ENCODE data around the gene RNLS. TPM values are rescaled to one million over a fixed set of nuclear protein-coding genes. Genes with fewer than 3 reads are reported as not detected.

Gene RNLS
- total and polyA plus RNA-seq, 2 of the 8 experiments (the other 6 are each of a cell fraction or from before 2014, with no cell fraction given) = 7.5 to 12.7 TPM

DNA sequence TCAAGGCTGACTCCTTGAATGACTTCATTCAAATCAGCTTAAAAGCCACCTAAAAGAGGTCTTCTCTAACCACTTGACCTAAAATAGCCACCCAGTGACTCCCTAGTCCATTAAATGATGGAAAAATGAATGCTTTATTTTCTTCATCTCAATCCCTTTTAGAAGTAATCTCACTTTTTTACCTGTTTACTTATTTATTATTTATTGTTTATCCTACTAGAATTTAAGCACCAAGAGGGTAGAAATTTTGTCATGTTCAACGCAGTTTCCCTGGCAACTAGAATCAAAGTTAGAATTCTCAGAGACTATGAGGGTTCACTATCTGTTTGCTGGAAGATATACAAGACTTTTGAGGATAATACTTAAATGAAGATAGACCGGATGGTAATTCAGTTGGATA, 3.3 kb upstream of the RNLS start, which contains the start of gene LIPJ (continued):
- TF ChIP-seq, protein P1, sequence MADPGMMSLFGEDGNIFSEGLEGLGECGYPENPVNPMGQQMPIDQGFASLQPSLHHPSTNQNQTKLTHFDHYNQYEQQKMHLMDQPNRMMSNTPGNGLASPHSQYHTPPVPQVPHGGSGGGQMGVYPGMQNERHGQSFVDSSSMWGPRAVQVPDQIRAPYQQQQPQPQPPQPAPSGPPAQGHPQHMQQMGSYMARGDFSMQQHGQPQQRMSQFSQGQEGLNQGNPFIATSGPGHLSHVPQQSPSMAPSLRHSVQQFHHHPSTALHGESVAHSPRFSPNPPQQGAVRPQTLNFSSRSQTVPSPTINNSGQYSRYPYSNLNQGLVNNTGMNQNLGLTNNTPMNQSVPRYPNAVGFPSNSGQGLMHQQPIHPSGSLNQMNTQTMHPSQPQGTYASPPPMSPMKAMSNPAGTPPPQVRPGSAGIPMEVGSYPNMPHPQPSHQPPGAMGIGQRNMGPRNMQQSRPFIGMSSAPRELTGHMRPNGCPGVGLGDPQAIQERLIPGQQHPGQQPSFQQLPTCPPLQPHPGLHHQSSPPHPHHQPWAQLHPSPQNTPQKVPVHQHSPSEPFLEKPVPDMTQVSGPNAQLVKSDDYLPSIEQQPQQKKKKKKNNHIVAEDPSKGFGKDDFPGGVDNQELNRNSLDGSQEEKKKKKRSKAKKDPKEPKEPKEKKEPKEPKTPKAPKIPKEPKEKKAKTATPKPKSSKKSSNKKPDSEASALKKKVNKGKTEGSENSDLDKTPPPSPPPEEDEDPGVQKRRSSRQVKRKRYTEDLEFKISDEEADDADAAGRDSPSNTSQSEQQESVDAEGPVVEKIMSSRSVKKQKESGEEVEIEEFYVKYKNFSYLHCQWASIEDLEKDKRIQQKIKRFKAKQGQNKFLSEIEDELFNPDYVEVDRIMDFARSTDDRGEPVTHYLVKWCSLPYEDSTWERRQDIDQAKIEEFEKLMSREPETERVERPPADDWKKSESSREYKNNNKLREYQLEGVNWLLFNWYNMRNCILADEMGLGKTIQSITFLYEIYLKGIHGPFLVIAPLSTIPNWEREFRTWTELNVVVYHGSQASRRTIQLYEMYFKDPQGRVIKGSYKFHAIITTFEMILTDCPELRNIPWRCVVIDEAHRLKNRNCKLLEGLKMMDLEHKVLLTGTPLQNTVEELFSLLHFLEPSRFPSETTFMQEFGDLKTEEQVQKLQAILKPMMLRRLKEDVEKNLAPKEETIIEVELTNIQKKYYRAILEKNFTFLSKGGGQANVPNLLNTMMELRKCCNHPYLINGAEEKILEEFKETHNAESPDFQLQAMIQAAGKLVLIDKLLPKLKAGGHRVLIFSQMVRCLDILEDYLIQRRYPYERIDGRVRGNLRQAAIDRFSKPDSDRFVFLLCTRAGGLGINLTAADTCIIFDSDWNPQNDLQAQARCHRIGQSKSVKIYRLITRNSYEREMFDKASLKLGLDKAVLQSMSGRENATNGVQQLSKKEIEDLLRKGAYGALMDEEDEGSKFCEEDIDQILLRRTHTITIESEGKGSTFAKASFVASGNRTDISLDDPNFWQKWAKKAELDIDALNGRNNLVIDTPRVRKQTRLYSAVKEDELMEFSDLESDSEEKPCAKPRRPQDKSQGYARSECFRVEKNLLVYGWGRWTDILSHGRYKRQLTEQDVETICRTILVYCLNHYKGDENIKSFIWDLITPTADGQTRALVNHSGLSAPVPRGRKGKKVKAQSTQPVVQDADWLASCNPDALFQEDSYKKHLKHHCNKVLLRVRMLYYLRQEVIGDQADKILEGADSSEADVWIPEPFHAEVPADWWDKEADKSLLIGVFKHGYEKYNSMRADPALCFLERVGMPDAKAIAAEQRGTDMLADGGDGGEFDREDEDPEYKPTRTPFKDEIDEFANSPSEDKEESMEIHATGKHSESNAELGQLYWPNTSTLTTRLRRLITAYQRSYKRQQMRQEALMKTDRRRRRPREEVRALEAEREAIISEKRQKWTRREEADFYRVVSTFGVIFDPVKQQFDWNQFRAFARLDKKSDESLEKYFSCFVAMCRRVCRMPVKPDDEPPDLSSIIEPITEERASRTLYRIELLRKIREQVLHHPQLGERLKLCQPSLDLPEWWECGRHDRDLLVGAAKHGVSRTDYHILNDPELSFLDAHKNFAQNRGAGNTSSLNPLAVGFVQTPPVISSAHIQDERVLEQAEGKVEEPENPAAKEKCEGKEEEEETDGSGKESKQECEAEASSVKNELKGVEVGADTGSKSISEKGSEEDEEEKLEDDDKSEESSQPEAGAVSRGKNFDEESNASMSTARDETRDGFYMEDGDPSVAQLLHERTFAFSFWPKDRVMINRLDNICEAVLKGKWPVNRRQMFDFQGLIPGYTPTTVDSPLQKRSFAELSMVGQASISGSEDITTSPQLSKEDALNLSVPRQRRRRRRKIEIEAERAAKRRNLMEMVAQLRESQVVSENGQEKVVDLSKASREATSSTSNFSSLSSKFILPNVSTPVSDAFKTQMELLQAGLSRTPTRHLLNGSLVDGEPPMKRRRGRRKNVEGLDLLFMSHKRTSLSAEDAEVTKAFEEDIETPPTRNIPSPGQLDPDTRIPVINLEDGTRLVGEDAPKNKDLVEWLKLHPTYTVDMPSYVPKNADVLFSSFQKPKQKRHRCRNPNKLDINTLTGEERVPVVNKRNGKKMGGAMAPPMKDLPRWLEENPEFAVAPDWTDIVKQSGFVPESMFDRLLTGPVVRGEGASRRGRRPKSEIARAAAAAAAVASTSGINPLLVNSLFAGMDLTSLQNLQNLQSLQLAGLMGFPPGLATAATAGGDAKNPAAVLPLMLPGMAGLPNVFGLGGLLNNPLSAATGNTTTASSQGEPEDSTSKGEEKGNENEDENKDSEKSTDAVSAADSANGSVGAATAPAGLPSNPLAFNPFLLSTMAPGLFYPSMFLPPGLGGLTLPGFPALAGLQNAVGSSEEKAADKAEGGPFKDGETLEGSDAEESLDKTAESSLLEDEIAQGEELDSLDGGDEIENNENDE (IDR thresholded peaks at IDR 0.05; ENCODE audit: insufficient replicate concordance, low read length) = no peak
